ENCODE measurements around the gene MAML2.

DNA sequence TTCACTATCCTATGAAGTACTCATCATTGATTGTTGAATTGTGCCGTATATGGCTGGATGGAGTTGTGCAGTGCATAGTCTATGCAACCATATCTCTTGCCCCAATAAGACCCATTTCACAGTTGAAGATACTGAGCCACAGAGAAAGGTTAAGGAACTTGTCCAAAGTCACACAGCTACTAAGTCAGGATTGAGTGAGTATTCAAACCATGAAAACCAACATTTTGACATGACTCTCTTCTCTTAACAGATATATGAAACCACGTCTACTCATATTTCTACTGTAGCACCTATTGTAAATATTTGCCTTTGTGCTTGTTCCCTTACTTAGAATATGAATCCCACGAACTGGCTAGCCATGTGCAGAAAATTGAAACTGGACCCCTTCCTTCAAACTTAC, 58.1 kb downstream of the MAML2 start:
- TF ChIP-seq, protein P1, sequence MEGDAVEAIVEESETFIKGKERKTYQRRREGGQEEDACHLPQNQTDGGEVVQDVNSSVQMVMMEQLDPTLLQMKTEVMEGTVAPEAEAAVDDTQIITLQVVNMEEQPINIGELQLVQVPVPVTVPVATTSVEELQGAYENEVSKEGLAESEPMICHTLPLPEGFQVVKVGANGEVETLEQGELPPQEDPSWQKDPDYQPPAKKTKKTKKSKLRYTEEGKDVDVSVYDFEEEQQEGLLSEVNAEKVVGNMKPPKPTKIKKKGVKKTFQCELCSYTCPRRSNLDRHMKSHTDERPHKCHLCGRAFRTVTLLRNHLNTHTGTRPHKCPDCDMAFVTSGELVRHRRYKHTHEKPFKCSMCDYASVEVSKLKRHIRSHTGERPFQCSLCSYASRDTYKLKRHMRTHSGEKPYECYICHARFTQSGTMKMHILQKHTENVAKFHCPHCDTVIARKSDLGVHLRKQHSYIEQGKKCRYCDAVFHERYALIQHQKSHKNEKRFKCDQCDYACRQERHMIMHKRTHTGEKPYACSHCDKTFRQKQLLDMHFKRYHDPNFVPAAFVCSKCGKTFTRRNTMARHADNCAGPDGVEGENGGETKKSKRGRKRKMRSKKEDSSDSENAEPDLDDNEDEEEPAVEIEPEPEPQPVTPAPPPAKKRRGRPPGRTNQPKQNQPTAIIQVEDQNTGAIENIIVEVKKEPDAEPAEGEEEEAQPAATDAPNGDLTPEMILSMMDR (IDR thresholded peaks at IDR 0.05; ENCODE audit: borderline replicate concordance, extremely low read depth, low read length, poor library complexity, severe bottlenecking): no peak
- no peak for TF ChIP-seq EZH2 (IDR thresholded peaks at IDR 0.05; ENCODE audit: borderline replicate concordance, low read depth, low read length, severe bottlenecking)

All from DND-41 (cell line).